GM19395 (cell line): ENCODE data around the gene LUC7L3.
"Not testable (repeated sequence)": the region's sequence is repeated elsewhere in the genome, so short reads cannot be mapped to it uniquely, and the experiment has no call there.

Experiments
- ATAC-seq: cut with Tn5 transposase; IDR thresholded peaks from one replicate; pipeline ENCODE4 v1.9.1; 2021; ENCODE audit warnings: mild to moderate bottlenecking, moderate library complexity; ENCODE audit not compliant: unreplicated experiment

The LUC7L3 gene

DNA sequence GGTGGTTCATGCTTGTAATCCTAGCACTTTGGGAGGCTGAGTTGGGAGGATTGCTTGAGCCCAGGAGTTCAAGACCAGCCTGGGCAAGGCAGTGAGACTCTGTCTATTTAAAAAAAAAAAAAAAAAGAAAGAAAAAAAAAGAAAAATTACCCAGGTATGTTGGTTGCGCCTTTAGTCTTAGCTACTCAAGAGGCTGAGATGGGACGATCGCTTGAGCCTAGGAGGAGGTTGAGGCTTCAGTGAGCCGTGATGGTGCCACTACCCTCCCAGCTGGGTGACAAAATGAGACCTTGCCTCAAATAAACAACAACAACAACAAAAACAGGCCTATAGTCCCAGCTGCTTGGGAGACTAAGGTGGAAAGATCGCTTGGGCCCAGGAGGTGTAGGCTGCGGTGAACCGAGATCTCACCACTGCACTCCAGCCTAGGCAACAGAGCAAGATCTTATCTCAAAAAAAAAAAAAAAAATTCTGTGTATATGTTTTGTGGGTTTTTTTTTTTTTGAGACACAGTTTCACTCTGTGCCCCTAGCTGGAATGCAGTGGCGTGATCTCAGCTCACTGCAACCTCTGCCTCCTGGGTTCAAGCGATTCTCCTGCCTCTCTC lies 60.4 kb downstream of the LUC7L3 start:
- no peak for ATAC-seq

DNA sequence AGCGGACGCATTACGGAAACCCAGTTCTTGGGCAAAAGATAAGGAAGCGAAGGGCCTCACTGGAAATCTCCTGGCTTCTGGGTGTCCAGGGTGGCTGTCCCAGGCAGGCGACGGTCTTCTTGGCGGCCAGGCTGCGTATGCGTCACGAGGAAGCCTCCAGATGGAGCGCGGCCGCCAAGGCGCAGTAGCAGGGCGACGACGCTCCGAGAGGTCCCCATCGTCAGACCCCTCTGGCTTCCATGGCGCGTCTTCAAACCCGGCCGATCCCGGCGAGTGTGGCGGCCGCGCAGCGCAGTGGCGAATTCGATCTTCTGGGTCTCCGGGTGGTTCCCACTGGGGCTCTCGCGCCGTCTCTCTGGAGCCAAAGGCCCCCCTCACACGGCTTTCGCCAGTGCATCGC lies 61.8 kb downstream of the LUC7L3 start:
- ATAC-seq = no peak

DNA sequence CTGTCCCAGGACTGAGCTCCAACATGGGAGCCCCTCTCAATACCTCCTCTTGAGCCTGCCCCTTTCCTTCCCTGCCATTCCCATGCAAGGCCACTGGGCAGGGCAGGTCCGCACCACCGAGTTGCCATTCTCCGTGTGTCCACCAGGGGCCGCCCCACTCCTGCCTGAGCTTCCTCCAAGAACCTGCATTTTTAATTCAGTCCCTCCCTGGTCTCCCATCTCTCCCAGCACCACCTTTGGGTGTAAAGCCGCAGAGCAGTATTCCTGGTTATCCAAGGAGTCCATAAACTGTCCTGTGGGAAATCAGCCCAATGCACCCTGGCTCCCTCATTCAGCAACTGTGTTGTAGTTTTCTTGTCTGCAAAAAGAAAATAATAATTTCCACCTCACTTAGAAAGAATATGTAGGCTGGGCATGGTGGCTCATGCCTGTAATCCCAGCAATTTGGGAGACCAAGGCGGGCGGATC lies 63.8 kb downstream of the LUC7L3 start:
- ATAC-seq = no peak

DNA sequence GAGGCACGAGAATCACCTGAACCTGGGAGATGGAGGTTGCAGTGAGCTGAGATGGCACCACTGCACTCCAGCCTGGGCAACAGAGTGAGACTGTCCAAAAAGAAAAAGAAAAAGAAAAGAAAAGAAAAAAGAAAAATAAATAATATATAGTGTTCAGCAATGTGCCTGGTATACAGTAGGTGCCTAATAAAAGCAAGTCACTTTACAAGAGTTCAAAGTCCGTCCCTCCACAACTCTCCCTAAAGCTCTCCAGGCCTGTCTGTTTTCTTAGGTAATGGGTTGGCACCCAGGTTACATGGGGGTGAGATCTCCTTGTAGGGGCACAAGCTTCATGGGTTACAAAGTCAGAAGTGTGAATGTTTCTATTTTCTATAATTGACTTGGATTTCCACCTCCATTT lies 64.5 kb downstream of the LUC7L3 start:
- ATAC-seq = no peak

DNA sequence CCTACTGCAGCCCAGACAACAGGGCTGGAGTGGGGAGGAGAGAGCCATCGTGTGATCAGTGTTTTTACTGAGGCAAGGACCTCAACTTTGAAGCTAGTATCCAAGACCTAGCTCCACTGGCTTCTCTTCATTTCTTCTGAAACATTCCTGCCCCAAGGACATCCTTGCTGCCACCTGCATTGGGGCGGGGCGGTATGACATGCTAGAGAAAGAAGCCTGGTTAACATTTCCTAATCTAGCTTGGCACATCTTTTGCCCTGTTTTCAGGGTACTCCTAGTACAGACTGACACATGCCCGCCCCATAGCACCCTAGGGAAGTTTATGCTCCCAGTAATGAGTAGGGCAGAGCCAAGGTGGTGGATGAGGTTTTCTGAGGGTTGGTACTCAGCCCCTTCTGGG lies 65.7 kb downstream of the LUC7L3 start:
- no peak for ATAC-seq

DNA sequence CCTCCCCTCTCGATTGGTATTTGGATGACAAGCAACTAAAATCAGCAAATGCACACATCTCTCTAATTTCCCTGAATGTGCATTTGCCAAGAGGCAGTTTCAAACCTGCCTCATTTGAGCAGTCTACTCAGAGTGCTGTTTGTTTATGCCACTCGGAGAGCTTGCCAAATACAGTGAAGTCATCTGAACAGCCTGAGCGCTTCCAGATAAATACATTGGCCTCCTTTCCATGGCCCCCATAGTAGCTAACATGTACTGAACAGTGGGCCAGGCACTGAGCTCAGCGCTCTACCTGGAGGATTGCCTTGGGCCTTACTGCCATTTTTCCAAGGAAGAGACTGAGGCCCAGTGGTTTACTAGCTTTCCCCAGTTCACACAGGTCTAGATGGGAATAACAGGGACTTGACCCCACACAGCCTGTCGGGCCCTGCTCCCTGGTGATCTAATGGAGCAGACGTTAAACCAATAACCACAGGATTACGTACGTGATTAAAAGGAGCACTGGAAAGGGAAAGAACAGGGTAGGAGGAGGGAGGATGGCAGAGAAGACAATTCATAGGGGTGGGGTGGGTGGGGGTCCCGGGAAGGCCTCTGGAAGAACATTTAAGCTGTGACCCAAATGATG lies 66.7 kb downstream of the LUC7L3 start:
- ATAC-seq = no peak

DNA sequence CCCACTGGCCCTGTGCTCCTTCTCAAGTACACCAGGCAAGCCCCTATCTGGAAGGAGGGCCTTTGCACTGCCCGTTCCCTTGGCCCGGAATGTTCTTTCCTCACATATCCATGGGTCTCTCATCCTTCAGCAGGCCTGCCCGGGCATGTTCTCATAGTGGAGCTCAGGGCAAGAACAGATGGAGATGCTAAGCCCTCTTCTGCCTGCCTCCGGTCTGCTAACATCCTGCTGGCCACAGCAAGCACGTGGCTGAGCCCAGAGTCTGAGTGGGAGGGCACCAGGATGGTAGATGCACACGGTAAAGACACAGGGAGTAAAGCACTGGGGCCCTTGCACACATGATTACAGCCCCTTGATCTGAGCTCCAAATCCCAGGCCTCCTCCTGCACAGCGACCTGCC lies 67.7 kb downstream of the LUC7L3 start:
- ATAC-seq = no peak

DNA sequence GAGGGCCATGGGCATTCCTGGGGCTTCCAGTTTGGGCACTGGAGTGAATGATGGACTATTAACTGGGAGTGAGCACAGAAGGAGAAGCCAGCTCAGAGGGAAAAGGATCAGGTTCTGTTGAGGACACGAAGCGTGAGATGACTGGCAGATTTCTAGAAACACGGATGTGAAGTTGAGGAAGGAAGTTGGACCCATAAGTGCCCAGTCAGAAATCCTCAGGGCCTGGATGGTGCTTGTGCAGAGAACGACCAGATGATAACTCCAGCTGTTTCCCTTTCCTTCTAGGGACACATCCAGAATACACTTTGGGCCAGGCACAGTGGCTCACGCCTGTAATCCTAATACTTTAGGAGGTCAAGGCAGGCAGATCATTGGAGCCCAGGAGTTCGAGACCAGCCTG lies 71.2 kb downstream of the LUC7L3 start:
- no peak for ATAC-seq

DNA sequence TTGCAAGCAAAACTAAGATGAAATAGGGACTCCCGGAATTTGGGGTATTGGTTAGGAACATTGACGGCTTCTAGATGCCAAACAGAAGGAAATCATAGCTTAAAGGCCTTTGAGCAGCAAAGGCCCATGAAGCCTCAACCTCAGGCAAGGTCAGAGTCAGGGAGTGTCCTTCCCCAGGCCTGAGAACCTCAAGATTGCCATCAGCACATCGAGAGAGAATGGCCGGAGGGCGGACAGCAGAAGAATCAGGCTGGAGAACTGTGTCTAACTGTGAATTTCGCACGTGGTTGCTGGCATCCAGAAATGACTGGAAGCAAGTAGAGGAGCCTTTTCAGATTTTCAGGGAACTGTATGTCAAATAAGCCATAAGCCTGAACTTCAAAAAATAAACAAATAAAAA lies 72.7 kb downstream of the LUC7L3 start:
- ATAC-seq = no peak

DNA sequence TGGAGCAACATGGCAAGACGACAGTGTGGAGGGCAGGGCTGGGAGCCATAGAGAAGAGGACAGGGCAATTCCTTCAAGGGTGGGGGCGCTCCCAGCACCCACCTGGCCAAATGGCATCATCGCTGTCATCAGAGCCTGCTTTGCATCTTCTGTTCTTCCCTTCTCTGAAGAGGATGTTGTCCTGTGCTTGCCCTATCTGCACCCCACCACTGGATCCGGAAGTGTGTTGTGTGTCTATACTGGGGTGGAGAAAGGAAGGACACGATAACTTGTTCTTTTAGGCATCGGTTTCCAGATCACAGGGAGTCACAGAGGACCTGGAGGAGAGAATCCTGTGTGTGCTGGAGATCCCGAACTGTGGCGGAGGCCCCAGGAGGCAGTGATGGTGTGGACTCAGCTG lies 73.6 kb downstream of the LUC7L3 start:
- no peak for ATAC-seq

DNA sequence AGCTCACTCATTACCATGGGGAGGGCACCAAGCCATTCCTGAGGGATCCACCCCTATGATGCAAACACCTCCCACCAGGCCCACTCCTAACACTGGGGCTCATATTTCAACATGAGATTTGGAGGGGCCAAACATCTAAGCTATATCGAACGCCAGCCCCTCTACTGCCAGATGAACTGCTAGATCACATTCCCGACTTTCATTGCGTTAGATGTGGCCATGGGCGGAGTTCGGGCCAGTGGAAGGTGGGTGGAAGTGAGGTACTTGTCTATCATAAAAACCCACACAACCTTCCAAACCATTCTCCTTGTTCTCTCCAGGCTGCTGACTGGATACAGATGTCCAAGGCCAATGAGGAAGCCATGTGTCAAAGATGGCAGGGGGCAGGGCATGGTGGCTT lies 75.0 kb downstream of the LUC7L3 start:
- ATAC-seq = no peak

DNA sequence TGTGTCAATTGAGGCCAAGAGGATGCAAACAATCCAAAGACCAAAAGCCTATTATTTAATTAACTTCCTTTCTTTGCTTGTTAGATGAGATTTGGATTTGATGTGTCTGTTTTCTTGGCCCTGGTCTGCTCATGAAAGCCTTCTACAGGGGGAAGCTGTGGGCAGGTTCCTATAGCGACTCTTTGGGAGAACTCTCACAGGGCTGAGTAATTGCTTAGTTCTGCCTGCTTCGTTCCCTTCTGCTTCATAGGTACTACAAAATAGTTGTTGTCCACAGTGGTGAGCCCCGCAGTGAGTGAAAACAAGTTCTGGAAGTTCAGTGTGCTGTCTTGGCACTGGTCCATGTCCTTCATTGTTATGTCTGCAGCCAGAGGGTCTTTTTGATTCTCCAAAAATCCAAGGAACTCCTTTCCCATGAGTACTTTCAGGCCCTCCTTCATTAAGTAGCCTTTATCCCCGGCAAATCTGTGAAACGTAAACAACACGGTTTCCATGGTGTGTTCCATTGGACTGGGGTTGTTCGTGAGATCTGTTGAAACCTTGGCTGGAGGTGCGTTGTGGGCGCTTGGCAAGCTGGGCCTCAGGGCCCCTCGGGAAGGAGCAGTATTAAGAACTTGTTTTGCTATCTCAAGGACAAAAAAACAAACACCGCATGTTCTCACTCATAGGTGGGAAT lies 77.9 kb downstream of the LUC7L3 start:
- no peak for ATAC-seq

DNA sequence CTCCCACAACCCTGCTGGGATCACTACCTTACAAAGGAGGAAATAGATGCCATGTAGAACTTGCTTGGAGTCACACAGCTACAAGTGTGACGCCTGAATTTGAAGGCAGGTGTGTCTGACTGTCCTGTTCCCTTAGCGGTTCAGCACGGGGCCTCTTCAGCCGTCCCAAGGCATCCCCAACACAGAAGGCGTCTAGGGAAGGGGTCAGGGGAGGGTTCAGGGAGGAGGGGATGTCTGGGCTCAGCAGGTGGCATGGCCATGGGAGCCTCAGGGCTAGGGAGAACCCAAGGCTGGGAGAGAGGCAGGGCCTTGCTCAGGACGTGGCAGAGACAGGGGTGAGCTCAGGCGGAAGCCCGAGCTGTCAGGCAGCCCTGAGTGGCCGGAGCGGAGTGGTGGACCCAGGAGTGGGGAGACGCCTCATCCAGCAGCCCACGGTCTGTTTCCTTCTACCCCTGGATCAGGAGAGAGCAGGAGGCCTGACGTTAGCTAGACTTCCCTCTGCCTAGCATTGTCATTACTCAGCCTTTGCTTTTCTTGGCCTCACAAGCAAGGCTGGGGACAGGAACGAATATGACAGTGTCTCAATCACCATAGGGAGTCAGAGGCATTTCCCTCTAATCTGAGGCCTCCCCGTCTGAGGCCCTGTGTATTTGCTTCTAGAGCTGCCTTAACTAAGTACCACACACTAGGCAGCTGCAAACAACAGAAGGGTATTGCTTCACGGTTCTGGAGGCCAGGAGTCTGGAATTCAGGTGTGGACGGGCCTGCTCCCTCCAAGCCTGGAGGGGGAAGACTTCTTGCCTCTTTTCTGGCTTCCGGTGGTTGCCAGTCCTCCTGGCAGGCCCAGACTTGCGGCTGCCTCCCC lies 79.3 kb downstream of the LUC7L3 start:
- no peak for ATAC-seq

DNA sequence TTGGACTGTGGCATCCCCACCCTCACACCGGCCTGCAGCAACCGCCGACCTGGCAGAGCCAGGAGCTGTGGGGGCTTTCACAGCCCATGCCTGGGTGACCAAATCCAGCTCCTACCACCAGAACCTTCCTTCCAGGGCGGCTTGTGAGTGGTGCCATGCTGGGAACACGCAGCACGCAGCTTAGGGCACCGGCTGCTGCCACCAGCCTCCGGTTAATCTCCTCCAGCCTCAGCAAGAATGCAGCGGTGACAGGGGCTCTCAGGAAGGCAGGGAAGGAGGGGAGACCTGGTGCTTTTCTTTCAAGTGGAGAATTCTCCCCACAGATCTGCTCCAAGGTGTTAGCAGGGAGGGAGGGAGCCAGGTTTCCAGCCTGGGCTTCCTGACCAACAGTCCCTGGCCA lies 80.2 kb downstream of the LUC7L3 start:
- no peak for ATAC-seq

DNA sequence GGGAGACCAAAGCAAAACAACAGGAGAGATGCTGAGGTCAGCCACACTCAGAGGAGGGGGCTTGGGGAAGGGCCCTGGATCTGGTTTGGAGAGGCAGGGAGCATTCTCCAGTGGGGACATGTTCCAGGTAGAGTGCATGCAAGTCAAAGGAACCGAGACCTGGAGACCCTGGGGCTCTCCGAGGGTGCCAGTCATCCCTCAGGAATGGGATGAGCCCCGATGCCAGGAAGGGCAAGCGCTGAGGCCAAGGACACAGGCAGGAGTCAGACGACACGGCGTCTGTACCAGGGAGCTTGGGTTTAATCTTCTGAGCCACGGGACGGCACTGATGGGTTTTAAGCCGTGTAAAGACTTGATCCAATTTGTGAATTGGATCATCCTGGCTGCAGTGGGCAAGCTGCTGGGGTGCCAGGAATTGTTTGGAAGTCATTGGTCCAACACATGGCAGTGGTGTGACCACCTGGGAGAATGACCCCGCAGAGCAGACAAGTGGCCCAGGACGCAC lies 80.8 kb downstream of the LUC7L3 start:
- ATAC-seq = no peak

DNA sequence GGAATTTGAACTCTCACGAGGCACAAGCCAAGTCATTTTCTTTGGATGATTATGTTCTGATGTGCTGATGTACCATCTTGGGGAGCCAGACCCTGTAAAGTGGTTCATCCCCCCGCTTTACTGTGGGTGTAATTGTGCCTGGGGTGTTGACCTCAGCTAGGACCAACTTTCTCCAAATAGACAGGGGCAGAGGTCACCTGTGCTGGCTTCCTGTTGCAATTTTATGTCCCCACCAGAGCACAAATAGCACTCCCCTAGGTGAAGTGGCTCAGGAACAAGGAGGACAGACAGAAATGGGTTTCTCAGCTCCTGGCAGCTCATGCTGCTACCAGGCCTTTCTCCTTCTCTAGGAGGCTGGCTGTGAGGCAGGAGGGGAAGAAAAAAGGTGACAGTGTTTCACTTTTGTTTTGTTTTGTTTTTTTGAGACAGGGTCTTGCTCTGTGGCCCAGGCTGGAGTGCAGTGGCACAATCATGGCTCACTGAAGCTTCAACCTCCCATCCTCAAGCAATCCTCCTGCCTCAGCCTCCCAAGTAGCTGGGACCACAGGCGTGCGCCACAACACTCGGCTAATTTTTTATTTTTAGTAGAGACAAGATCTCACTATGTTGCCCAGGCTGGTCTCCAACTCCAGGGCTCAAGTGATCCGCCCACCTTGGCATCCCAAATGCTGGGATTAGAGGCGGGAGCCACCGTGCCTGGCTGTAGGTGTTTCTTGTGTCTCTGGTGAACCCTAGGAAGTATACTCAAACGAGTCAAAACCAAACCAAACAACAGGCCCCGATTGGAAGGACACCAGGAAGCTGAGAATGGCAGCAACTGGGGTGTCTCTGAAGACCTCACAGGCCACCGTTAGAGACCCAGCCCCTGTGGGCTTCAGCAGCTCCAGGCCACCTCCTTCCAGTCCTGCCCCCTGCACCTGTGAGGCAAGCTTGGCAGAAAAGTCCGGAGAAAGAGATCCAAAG lies 83.5 kb downstream of the LUC7L3 start:
- no peak for ATAC-seq

DNA sequence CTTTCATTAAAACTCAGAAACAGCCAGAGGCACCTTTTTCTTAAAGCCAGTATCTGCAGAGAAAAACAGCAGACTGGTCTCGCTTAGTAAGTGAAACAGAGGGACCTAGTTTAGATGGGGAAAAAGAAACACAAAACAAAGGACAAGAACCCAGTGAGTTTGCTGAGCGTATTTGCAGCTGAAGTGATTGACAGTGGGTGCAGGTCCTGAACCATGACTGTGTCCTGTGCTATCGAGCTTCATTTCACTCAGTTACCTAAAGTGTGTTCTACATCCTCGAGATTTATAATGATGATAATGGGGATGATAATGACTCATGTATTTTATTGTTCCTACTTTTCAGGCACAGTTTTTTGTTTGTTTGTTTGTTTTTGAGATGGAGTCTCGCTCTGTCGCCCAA lies 84.3 kb downstream of the LUC7L3 start:
- ATAC-seq = no peak

DNA sequence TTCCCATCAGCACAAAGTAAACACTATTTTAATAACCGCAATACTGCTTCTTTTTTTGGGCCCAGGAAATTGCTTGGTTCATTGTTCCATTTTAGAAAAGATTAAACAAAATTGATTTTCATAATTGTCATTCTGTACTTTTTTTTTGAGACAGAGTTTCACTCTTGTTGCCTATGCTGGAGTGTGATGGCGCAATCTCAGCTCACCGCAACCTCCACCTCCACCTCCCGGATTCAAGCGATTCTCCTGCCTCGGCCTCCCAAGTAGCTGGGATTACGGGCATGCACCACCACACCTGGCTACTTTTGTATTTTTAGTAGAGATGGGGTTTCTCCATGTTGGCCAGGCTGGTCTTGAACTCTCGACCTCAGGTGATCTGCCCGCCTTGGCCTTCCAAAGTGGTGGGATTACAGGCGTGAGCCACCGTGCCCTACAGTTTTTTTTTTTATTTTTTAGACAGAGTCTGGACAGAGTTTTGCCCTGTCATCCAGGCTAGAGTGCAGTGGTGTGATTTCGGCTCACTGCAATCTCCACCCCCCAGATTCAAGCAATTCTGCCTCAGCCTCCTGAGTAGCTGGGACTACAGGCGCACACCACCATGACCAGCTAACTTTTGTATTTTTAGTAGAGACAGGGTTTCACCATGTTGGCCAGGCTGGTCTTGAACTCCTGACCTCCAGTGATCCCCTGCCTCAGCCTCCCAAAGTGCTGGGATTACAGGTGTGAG lies 85.5 kb downstream of the LUC7L3 start:
- ATAC-seq = not testable (repeated sequence)

DNA sequence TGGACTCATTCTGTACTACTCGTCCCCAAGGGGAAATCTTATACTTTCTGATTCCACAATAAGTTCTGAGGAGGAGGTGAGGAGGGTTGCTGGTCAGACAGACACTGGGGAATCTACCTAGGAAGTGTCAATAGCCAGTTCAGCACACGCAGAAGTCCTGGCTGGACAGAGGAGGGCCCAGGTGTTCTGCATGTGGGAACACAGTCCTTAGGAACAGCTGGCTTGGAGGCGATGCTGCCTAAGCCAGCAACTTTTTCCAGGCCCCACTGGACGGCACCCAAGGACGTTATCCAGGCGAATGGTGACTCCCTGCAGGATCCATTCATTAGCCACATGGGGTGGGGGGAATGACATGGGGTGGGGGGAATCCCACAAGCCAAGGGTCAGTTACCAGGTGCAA lies 86.1 kb downstream of the LUC7L3 start:
- no peak for ATAC-seq
